Esophagus muscularis mucosa (tissue), 3 donors: ENCODE measurements around the gene HTR4.

Source experiments
- POLR2A ChIP-seq: fragments of 450-650 bp; IDR thresholded peaks from one replicate; pipeline ENCODE4 v1.6.1; 2017; ENCODE audit warnings: antibody characterized with exemption, moderate library complexity, mild to moderate bottlenecking, low read depth
- TF ChIP-seq, protein P1 (sequence below), 3 experiments: fragments of 200-600 bp in 2 of 3; fragments of 450-650 bp in 1 of 3; sonication (generic) in 2 of 3; IDR thresholded peaks; one replicate each; pipeline ENCODE4 v1.5.1; 2017 to 2019; ENCODE audit warnings: antibody characterized with exemption in 3 of 3, mild to moderate bottlenecking in 2 of 3, moderate library complexity in 1 of 3

DNA sequence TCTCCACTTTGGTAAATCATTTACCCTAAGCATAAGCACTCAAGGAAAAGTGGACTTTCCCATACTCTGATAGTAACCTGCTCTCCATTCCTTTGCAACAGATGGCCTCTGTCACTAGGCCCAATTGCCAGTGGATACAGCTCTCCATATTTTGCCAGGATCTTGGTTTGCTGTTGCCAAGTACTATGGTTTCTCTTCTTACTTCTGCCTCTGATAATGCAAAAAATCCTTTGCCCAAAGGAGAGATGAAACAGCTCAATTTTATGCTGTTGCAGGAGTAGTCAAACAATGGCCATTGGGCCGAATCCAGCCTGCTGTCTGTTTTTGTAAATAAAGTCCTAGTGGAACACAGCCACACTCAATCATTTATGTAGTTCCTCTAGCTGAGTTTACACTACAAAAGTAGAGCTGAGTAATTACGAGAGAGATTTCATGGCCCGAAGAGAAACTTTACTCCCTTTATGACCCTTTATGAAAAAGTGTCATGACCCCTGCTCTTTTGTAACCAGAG, 92.5 kb downstream of the HTR4 start:
- TF ChIP-seq, protein P1, sequence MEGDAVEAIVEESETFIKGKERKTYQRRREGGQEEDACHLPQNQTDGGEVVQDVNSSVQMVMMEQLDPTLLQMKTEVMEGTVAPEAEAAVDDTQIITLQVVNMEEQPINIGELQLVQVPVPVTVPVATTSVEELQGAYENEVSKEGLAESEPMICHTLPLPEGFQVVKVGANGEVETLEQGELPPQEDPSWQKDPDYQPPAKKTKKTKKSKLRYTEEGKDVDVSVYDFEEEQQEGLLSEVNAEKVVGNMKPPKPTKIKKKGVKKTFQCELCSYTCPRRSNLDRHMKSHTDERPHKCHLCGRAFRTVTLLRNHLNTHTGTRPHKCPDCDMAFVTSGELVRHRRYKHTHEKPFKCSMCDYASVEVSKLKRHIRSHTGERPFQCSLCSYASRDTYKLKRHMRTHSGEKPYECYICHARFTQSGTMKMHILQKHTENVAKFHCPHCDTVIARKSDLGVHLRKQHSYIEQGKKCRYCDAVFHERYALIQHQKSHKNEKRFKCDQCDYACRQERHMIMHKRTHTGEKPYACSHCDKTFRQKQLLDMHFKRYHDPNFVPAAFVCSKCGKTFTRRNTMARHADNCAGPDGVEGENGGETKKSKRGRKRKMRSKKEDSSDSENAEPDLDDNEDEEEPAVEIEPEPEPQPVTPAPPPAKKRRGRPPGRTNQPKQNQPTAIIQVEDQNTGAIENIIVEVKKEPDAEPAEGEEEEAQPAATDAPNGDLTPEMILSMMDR (IDR thresholded peaks at IDR 0.05): no peak
- TF ChIP-seq POLR2A: no peak
